IMR-90 (cell line): ENCODE data around the gene NDOR1. TPM values are rescaled to one million over a fixed set of nuclear protein-coding genes. Genes with fewer than 3 reads are reported as not detected.

Source experiments
- ATAC-seq: fragments of 200-7000 bp; cut with Tn5 transposase; 2 replicates; pipeline ENCODE4 v1.9.1; 2020; ENCODE audit warnings: low read depth, mild to moderate bottlenecking, moderate library complexity
- BruUV-seq: library from RNA; stranded (reverse); fragments of 400-500 nt; replicated peaks from 2 replicates; lab custom pipeline; 2021; lab: Mats Ljungman, UMichigan
- CTCF ChIA-PET: fragments of 300-600 bp; formaldehyde crosslinking; extraction: SDS; loops from one replicate; lab custom pipeline; 2021; ENCODE audit warnings: antibody characterized with exemption; lab: Yijun Ruan, JAX
- POLR2A ChIA-PET: fragments of 300-600 bp; sonication (Branson Sonifier 250); formaldehyde crosslinking; loops from one replicate; lab custom pipeline; 2022; ENCODE audit warnings: antibody characterized with exemption; ENCODE audit not compliant: unreplicated experiment; lab: Charles Lee
- DNase-seq: peaks from one replicate; pipeline ENCODE4 v3.0.0; 2013
- H2AFZ ChIP-seq: replicated peaks from 2 replicates; pipeline ENCODE3; 2013; ENCODE audit warnings: low read length, mild to moderate bottlenecking; ENCODE audit not compliant: poor library complexity
- H2AK5ac ChIP-seq: 2 replicates; pipeline ENCODE4 v1.6.1; 2013; ENCODE audit warnings: low read depth, low read length, inconsistent platforms
- H2AK9ac ChIP-seq: replicated peaks from 2 replicates; pipeline ENCODE3; 2013; ENCODE audit warnings: mild to moderate bottlenecking, low read depth, low read length, moderate library complexity; ENCODE audit not compliant: poor library complexity
- H2BK120ac ChIP-seq: 2 replicates; pipeline ENCODE4 v1.6.1; 2013; ENCODE audit warnings: low read depth, low read length, inconsistent platforms
- H2BK15ac ChIP-seq: 3 replicates; pipeline ENCODE4 v1.6.1; 2013; ENCODE audit warnings: low read depth, low read length, inconsistent platforms
- H2BK20ac ChIP-seq: 2 replicates; pipeline ENCODE4 v1.6.1; 2013; ENCODE audit warnings: low read depth, mild to moderate bottlenecking, inconsistent platforms, low read length, moderate library complexity
- H2BK5ac ChIP-seq: 2 replicates; pipeline ENCODE4 v1.6.1; 2013; ENCODE audit warnings: mild to moderate bottlenecking, low read depth, low read length, inconsistent platforms; ENCODE audit not compliant: poor library complexity, severe bottlenecking
- H3K14ac ChIP-seq: replicated peaks from 2 replicates; pipeline ENCODE4 v1.6.1; 2013; ENCODE audit warnings: low read depth, low read length, inconsistent platforms
- H3K18ac ChIP-seq: 2 replicates; pipeline ENCODE4 v1.6.1; 2013; ENCODE audit warnings: low read depth, low read length, control low read depth
- H3K23ac ChIP-seq: 2 replicates; pipeline ENCODE4 v1.6.1; 2013; ENCODE audit warnings: low read depth, low read length, inconsistent platforms
- H3K27ac ChIP-seq: 2 replicates; pipeline ENCODE4 v1.5.1; 2013; ENCODE audit warnings: mild to moderate bottlenecking, control low read depth, low read length; ENCODE audit not compliant: insufficient read depth
- H3K27me3 ChIP-seq: 2 replicates; pipeline ENCODE4 v1.6.1; 2013; ENCODE audit warnings: low read length; ENCODE audit not compliant: control insufficient read depth, insufficient read depth
- H3K36me3 ChIP-seq: 2 replicates; pipeline ENCODE4 v1.6.1; 2013; ENCODE audit warnings: low read length, mixed read lengths; ENCODE audit not compliant: control insufficient read depth, insufficient read depth
- H3K4ac ChIP-seq: 2 replicates; pipeline ENCODE4 v1.6.1; 2013; ENCODE audit warnings: low read depth, low read length, inconsistent platforms
- H3K4me1 ChIP-seq: 2 replicates; pipeline ENCODE4 v1.6.1; 2013; ENCODE audit warnings: low read length, mixed read lengths; ENCODE audit not compliant: control insufficient read depth, insufficient read depth
- H3K4me2 ChIP-seq: 2 replicates; pipeline ENCODE4 v1.6.1; 2013; ENCODE audit warnings: low read depth, mild to moderate bottlenecking, control low read depth, low read length, moderate library complexity
- H3K4me3 ChIP-seq: 2 replicates; pipeline ENCODE4 v1.5.1; 2013; ENCODE audit warnings: low read depth, mild to moderate bottlenecking, control low read depth, low read length, moderate library complexity; ENCODE audit not compliant: insufficient read depth
- H3K56ac ChIP-seq: 2 replicates; pipeline ENCODE4 v1.6.1; 2013; ENCODE audit warnings: low read length, inconsistent platforms; ENCODE audit not compliant: insufficient read depth; ENCODE audit errors: extremely low read depth
- H3K79me1 ChIP-seq, 2 experiments: 2 replicates each; pipeline ENCODE4 v1.6.1; 2013; ENCODE audit warnings: low read length in 2 of 2, inconsistent platforms in 1 of 2, low read depth in 1 of 2
- H3K9ac ChIP-seq: 2 replicates; pipeline ENCODE4 v1.6.1; 2013; ENCODE audit warnings: low read depth, low read length, control low read depth
- H3K9me1 ChIP-seq: 2 replicates; pipeline ENCODE4 v1.6.1; 2013; ENCODE audit warnings: low read length, inconsistent platforms; ENCODE audit not compliant: insufficient read depth
- H3K9me3 ChIP-seq: 2 replicates; pipeline ENCODE4 v1.6.1; 2013; ENCODE audit warnings: low read length; ENCODE audit not compliant: control insufficient read depth, insufficient read depth
- H4K20me1 ChIP-seq: 2 replicates; pipeline ENCODE4 v1.6.1; 2013; ENCODE audit warnings: low read length, inconsistent platforms; ENCODE audit not compliant: insufficient read depth
- H4K5ac ChIP-seq: 2 replicates; pipeline ENCODE4 v1.6.1; 2013; ENCODE audit warnings: mild to moderate bottlenecking, low read depth, low read length, control low read depth
- H4K8ac ChIP-seq, 2 experiments: 2 replicates each; pipeline ENCODE4 v1.6.1; 2013; ENCODE audit warnings: low read depth in 2 of 2, low read length in 2 of 2, control low read depth in 1 of 2, inconsistent platforms in 1 of 2
- H4K91ac ChIP-seq: 2 replicates; pipeline ENCODE4 v1.6.1; 2013; ENCODE audit warnings: low read depth, low read length, inconsistent platforms; ENCODE audit not compliant: insufficient read depth
- ELK1 ChIP-seq: fragments of 150-350 bp; IDR thresholded peaks from 2 replicates; pipeline ENCODE4 v1.6.1; 2016; ENCODE audit warnings: low read depth, mild to moderate bottlenecking, low read length, moderate library complexity, borderline replicate concordance
- MAFK ChIP-seq: IDR thresholded peaks from 2 replicates; pipeline ENCODE4 v1.6.1; 2012; ENCODE audit warnings: low read depth, low read length, improper control_type of control experiment
- MAZ ChIP-seq: IDR thresholded peaks from 2 replicates; pipeline ENCODE4 v1.6.1; 2012; ENCODE audit warnings: low read depth, mild to moderate bottlenecking, low read length, improper control_type of control experiment, moderate library complexity, borderline replicate concordance
- NFE2L2 ChIP-seq: fragments of 150-350 bp; IDR thresholded peaks from 2 replicates; pipeline ENCODE4 v1.6.1; 2016; ENCODE audit warnings: low read depth, mild to moderate bottlenecking, low read length
- POLR2A ChIP-seq: IDR thresholded peaks from 2 replicates; pipeline ENCODE4 v1.6.1; 2012; ENCODE audit warnings: mild to moderate bottlenecking, low read depth, low read length
- RAD21 ChIP-seq: IDR thresholded peaks from 2 replicates; pipeline ENCODE4 v1.6.1; 2012; ENCODE audit warnings: low read length, improper control_type of control experiment
- SMC3 ChIP-seq: fragments of 150-350 bp; IDR thresholded peaks from 2 replicates; pipeline ENCODE4 v1.6.1; 2016; ENCODE audit warnings: low read depth, mild to moderate bottlenecking, antibody characterized with exemption, low read length, moderate library complexity
- USF2 ChIP-seq: fragments of 150-350 bp; IDR thresholded peaks from 2 replicates; pipeline ENCODE4 v1.6.1; 2017; ENCODE audit warnings: mild to moderate bottlenecking, antibody characterized with exemption, low read length, low read depth
- WGBS, 2 experiments: methylation state at CpG; one replicate each; pipeline versions ENCODE4 v1.1.5 to v1.1.7; 2013; ENCODE audit warnings: missing lambda C conversion rate in 2 of 2; ENCODE audit not compliant: insufficient read length in 1 of 2; ENCODE audit errors: extremely low coverage in 2 of 2; 5-methylcytosine and 5-hydroxymethylcytosine counted together
- dilution Hi-C: fragments of 300-500 bp; cut with HindIII; formaldehyde crosslinking; loops from one replicate; pipeline ENCODE4 v1.14.3; 2018; ENCODE audit warnings: low sequenced_read_pairs; ENCODE audit not compliant: unreplicated experiment
- in situ Hi-C: fragments of 300-500 bp; cut with MboI; formaldehyde crosslinking; loops from 3 replicates; pipeline ENCODE4 v1.14.3; 2019; ENCODE audit warnings: low sequenced_read_pairs, inconsistent platforms, mixed read lengths
- intact Hi-C: fragments of 100-400 bp; cut with micrococcal nuclease; formaldehyde crosslinking; loops from 2 replicates; pipeline ENCODE4 v1.10.0; 2022
- polyA plus RNA-seq, 3 experiments: library from polyadenylated mRNA; depleted of rRNA; stranded (reverse); fragments of >200 nt; gene quantifications; 2 replicates each; pipeline ENCODE4 v1.2.3, GENCODE V29; 2012; ENCODE audit warnings: low replicate concordance in 1 of 3
- total RNA-seq: library from RNA; depleted of rRNA; stranded (reverse); fragments of >200 nt; gene quantifications from 2 replicates; pipeline ENCODE4 v1.2.3, GENCODE V29; 2012

NDOR1 gene
- total and polyA plus RNA-seq, 2 of the 4 experiments (the other 2 are of a cell fraction) = 0.90 to 10.6 TPM

- no peak for TF ChIP-seq MAFK
- no peak for TF ChIP-seq SMC3
- no peak for TF ChIP-seq MAZ
- TF ChIP-seq NFE2L2 = no peak
- no peak for TF ChIP-seq USF2
- no peak for TF ChIP-seq RAD21
- TF ChIP-seq ELK1 = no peak
- TF ChIP-seq POLR2A = no peak
- Histone ChIP-seq H3K36me3 (peaks cover 28% of the 10 kb centered on the region), H2BK15ac (no peak overlapping the region), H4K20me1 (peaks cover 31% of the 10 kb centered on the region), H3K4me1 (peaks cover 16% of the 10 kb centered on the region), H3K79me1 (peaks cover 5 to 74% of the 10 kb centered on the region in 2 experiments), H4K5ac (no peak overlapping the region), H2AK5ac (no peak overlapping the region), H3K4me3 (no peak overlapping the region), H3K9me1 (no peaks in the 10 kb centered on the region), H2BK20ac (no peak overlapping the region), H2BK5ac (no peak overlapping the region), H3K18ac (no peak overlapping the region), H4K8ac (no peak overlapping the region), H3K23ac (no peak overlapping the region), H3K4ac (no peak overlapping the region), H3K27me3 (no peaks in the 10 kb centered on the region), H2AFZ (no peak overlapping the region), H3K27ac (no peak overlapping the region), H3K9ac (no peak overlapping the region), H3K56ac (no peak overlapping the region), H3K4me2 (no peak overlapping the region), H4K91ac (no peak overlapping the region), H3K9me3 (no peaks in the 10 kb centered on the region), H3K14ac (no peak overlapping the region), H2AK9ac (no peak overlapping the region), H2BK120ac (no peak overlapping the region)
- ATAC-seq = no peak
- CTCF ChIA-PET = no interaction called here
- no TSS peak for BruUV-seq
- in situ Hi-C loops = no loop called here
- 87% methylated on average over 9 of the region's 22 CpGs; no CpG with 5 or more reads in 1 of the 2 experiments for WGBS, 2 experiments
- dilution Hi-C loops = no loop called here
- DNase-seq = no peak
- intact Hi-C loops = no loop called here
- POLR2A ChIA-PET = no interaction called here
Observed at GRCh38 chr9:137191691-137192447, 13.6 kb upstream of the NDOR1 start.
